ENCODE measurements around the gene ADAM12.
"Not testable (repeated sequence)": the region's sequence is repeated elsewhere in the genome, so short reads cannot be mapped to it uniquely, and the experiment has no call there.

Gene ADAM12

DNA sequence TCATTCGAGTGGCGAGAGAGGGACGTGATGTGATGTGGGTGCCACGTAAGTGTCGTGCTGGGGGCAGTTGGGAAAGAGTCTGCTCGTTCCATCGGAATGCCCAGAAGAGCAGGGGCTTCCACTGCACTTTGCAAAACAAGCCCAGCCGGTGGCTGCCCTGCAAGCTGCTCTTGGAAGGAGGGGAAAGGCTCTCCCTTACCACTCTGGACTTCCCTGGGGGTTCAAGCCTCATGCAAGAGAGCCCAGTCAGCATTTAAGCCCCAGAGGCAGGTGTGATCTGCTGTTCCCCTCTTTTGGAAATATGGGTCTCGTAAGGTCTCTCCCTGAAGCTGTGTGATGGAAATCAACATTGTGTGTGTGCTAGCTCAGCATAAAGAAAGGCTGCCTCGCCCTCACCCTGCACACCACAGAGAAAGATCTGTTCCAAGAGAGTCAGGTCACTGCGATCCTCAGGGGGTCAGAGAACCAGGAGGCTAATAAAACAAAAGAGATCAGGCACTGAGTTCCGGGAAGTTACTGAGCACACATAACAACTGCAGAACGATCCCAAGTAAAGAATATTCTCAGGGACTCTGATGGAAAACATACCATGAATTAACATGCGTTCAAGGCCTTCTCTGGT, 212.5 kb downstream of the ADAM12 start:
- DNase-seq (ENCODE audit: low read depth) = no peak

DNA sequence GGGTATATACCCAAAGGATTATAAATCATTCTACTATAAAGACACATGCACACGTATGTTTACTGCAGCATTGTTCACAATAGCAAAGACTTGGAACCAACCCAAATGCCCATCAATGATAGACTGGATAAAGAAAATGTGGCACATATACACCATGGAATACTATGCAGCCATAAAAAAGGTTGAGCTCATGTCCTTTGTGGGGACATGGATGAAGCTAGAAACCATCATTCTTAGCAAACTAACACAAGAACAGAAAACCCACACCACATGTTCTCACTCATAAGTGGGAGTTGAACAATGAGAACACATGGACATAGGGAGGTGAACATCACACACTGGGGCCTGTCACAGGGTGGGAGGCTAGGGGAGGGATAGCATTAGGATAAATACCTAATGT, 215.5 kb downstream of the ADAM12 start:
- not testable (repeated sequence) for DNase-seq (ENCODE audit: low read depth)

GRCh38 chr10:126171555-126171954, 216.7 kb downstream of the ADAM12 start:
- no peak for DNase-seq (ENCODE audit: low read depth)

GRCh38 chr10:126170776-126171175, 217.5 kb downstream of the ADAM12 start:
- DNase-seq (ENCODE audit: low read depth) = no peak

DNA sequence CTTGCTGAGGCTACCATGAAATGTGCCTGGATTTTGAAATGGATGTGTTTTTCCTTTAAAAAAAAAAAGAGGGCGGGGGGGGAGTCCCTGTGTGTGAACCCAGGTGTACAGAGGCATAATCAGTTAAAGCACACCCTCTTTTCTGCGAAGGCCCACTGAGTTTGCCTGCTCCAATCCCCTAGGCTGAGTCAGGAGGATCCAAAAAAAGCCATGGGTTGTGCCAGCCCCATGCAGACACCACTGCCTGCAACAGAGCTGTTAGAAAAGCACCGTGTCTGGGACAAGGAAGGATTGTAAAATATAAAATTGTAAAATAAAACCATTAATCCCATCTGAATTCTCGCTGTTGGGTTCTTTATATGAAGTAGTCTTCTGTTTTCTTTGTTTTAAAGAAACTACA, 217.9 kb downstream of the ADAM12 start:
- DNase-seq (ENCODE audit: low read depth) = no peak

DNA sequence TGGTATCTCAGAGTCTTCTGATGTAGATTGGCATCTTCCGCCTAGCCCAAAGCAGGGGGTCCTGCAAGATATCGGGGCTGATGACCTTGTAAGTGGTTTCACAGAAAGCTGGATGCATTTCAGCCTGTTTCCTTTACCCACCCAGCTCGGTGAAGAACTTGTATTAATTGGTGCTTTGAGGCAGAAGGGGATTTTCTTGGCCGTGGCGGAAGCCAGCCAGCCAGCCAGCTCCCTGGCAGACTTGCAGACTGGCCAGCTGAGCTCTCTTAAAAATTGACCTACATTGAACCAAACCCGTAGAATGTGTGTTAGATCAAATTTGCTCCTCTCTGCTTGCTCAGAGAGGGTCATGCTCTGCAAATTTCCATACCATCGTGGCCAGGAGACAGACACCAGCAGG, 218.4 kb downstream of the ADAM12 start:
- DNase-seq (ENCODE audit: low read depth) = no peak

DNA sequence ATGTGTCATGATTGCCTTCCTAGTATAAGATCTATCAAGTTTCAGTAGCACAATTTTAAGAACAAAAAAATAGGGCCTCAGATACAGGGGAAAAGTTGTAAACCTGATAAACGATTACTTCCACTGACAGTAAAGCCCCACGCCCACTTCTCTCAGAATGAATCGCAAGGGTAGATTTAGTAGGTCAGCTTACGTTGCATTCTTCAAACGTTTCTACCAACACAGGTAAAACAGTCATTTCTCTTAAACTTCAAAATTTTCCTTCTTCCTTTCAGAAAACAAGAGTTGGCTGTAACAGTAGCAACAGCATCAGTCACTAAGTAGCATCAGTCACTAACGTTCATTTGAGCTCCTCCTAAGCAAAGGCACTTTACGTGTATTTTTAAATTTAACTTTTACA, 221.5 kb downstream of the ADAM12 start:
- no peak for DNase-seq (ENCODE audit: low read depth)

DNA sequence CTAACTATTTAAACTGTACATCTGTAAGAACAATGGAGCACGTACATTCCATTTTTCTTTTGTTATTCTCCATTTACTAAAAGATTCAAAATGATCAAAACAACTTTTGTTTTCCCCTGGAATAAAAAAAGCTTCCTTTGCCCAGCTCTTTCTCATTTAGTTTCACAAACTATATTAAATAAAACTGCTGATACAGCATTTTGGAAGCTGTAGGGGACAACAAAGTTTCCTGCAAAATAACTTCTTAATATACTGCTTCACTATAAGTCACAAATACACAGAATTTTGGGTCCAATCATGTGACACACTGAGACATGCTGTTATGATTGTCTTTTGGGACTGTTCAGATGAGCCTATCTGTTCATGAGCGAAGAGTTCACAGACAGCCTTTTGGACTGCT, 222.4 kb downstream of the ADAM12 start:
- no peak for DNase-seq (ENCODE audit: low read depth)

- DNase-seq (ENCODE audit: low read depth) = no peak
Observed at GRCh38 chr10:126163506-126163905, 224.8 kb downstream of the ADAM12 start.

- DNase-seq (ENCODE audit: low read depth) = no peak
Observed at GRCh38 chr10:126161691-126162090, 226.6 kb downstream of the ADAM12 start.

- no peak for DNase-seq (ENCODE audit: low read depth)
Observed at GRCh38 chr10:126160971-126161630, 227.2 kb downstream of the ADAM12 start.

- no peak for DNase-seq (ENCODE audit: low read depth)
Observed at GRCh38 chr10:126160571-126160970, 227.7 kb downstream of the ADAM12 start.

DNA sequence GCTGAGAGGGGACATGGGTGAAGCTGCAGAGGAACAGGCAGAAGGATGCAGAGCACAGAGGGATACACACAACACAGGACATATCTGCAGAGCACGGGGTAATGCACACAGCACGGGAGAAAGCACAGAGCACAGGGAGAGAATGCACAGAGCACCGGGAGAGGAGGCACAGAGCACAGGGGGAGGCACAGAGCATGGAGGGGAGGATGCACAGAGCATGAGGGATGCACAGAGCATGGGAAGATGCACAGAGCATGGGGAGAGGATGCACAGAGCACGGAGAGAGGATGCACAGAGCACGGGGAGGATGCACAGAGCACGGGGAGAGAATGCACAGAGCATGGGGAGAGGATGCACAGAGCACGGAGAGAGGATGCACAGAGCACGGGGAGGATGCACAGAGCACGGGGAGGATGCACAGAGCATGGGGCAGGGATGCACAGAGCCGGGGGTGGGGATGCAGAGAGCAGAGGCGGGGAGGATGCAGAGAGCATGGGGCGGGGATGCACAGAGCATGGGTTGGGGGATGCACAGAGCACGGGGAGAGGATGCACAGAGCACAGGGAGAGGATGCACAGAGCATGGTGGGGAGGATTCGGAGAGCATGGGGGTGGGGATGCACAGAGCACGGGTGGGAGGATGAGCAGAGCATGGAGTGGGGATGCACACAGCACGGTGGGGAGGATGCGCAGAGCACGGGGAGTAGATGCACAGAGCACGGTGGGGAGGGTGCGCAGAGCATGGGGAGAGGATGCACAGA, 230.0 kb downstream of the ADAM12 start:
- no peak for DNase-seq (ENCODE audit: low read depth)

DNA sequence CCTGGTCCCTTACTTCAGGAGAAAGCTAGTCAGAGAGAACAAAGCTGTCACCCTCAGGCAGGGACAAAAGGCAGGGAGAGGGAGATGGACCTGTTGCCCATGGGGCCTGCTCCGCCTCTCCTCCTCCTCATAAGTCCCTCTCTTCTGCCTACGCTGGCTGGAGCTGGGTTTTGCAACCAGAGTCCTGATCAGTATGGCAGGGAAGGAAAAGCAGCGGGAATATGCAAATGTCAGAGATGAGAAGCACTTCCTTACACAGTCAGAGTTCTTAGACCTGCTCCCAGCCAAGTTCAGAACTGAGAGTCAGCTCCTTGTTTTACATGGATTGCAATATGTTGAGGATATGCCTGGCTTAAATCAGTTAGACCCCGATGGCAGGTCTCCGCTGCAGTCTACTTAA, 231.1 kb downstream of the ADAM12 start:
- no peak for DNase-seq (ENCODE audit: low read depth)

DNA sequence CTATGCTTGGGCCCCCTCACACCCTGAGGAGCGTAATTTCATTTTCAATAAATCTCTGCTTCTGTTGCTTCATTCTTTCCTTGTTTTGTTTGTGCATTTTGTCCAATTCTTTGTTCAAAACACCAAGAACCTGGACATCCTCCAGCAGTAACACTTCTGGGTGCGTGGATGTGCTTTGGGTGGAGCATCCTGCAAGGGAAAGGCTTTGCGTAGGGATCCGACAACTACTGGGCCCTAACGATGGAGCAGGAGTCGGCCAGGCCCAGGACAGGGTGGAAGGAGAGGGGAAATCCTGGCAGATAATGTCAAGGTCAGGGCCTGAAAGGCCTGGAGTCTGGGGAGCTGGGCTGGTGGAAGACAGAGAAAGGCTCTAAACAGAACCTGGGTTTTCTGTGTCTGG, 231.8 kb downstream of the ADAM12 start:
- DNase-seq (ENCODE audit: low read depth) = no peak

- no peak for DNase-seq (ENCODE audit: low read depth)
Observed at GRCh38 chr10:126156012-126156411, 232.3 kb downstream of the ADAM12 start.

DNA sequence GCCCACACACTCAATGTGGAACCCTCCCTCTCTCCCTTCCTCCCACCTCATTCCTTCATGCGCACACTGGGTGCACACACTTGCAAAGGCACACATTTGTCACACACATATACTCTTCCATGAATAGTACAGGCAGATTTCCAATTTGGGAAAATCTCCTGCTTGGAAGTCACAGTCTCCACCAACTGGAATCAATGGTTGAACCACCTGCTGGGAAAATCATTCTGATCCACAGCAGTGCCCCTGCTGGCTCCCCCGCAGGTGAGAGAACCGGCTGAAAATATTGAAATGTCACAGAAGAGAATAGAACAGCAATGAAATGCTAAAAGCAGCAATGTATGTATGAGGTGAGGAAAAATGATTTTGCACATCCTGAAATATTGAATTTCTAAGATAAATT, 232.7 kb downstream of the ADAM12 start:
- DNase-seq (ENCODE audit: low read depth) = no peak

GRCh38 chr10:126153711-126154628, 234.3 kb downstream of the ADAM12 start:
- DNase-seq (ENCODE audit: low read depth) = no peak

DNA sequence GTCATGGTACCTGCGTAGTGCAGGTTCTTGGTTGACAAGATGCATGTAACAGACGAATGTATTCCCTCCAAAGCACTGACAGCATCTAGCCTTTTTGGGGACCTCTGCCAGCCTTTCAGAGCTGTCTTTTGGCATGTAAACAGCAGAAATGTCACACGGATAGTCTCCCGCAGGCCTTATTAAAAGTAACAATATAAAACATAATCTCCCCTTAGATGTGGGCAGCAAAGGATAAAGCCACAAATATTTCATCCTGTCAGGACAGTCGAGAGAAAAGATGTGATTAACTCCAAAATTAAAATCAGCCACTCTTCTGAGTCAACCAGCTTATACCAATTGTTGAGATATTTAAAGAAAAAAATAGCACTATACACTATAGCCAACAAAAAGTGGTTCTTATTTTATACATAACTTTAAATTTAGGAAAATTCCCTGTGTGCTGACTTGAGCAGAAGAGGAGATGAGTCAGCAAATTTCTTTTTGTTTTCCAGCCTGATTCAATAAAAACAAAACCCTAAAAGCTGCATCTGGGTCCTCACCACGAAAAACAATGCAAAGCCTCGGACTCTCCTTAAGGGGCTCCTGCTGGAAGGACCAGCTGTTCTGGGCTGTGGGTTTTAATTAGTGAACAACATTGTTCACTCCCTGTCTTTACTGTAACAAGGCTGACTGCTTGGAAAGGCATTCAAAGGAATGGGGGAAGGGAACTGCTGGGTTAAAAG, 240.2 kb downstream of the ADAM12 start:
- no peak for DNase-seq (ENCODE audit: low read depth)

- DNase-seq (ENCODE audit: low read depth) = no peak
Observed at GRCh38 chr10:126146771-126147170, 241.5 kb downstream of the ADAM12 start.

GRCh38 chr10:126143117-126143516, 245.2 kb downstream of the ADAM12 start:
- DNase-seq (ENCODE audit: low read depth) = no peak
